PC-9 (cell line): ENCODE measurements around the gene RNF168. TPM values are rescaled to one million over a fixed set of nuclear protein-coding genes. Genes with fewer than 3 reads are reported as not detected.
"Not testable (repeated sequence)": the region's sequence is repeated elsewhere in the genome, so short reads cannot be mapped to it uniquely, and the experiment has no call there.

Experiments
- BruUV-seq: library from RNA; stranded (reverse); fragments of 400-500 nt; replicated peaks from 2 replicates; lab custom pipeline; 2021; lab: Mats Ljungman, UMichigan
- CTCF ChIA-PET: fragments of 300-600 bp; sonication (Branson Sonifier 250); formaldehyde crosslinking; loops from one replicate; lab custom pipeline; 2022; ENCODE audit warnings: antibody characterized with exemption; lab: Charles Lee
- POLR2A ChIA-PET: fragments of 300-600 bp; sonication (Branson Sonifier 250); formaldehyde crosslinking; loops from one replicate; lab custom pipeline; 2022; ENCODE audit warnings: antibody characterized with exemption; ENCODE audit not compliant: unreplicated experiment; lab: Charles Lee
- DNase-seq, 2 experiments: peaks; one replicate each; pipeline versions ENCODE4 v3.0.0 to v3.0.0-alpha.2; 2015 to 2022; ENCODE audit warnings: mixed read lengths in 1 of 2
- H2AFZ ChIP-seq: fragments of 200-600 bp; sonication (generic); 2 replicates; pipeline ENCODE4 v1.8.1; 2017; ENCODE audit warnings: antibody characterized with exemption
- H3F3A ChIP-seq: fragments of 200-600 bp; sonication (generic); 2 replicates; pipeline ENCODE4 v1.8.1; 2017; ENCODE audit warnings: antibody characterized with exemption, mild to moderate bottlenecking, low read depth; ENCODE audit not compliant: insufficient read depth
- H3K27ac ChIP-seq: fragments of 200-600 bp; sonication (generic); 2 replicates; pipeline ENCODE4 v1.6.1; 2016; ENCODE audit warnings: mixed run types
- H3K27me3 ChIP-seq: fragments of 200-600 bp; sonication (generic); 2 replicates; pipeline ENCODE4 v1.6.1; 2016; ENCODE audit warnings: low read depth, mixed run types; ENCODE audit not compliant: insufficient read depth
- H3K36me3 ChIP-seq: fragments of 200-600 bp; sonication (generic); 2 replicates; pipeline ENCODE4 v1.6.1; 2016; ENCODE audit warnings: low read depth, mixed run types
- H3K4me1 ChIP-seq: fragments of 200-600 bp; sonication (generic); replicated peaks from 2 replicates; pipeline ENCODE4 v1.6.1; 2016; ENCODE audit warnings: mixed run types; ENCODE audit not compliant: insufficient read depth
- H3K4me2 ChIP-seq: fragments of 200-600 bp; sonication (generic); 2 replicates; pipeline ENCODE4 v1.6.1; 2017; ENCODE audit warnings: mixed run types
- H3K4me3 ChIP-seq: fragments of 200-600 bp; sonication (generic); 2 replicates; pipeline ENCODE4 v1.6.1; 2016; ENCODE audit warnings: mixed run types
- H3K79me2 ChIP-seq: fragments of 200-600 bp; sonication (generic); 2 replicates; pipeline ENCODE4 v1.6.1; 2017; ENCODE audit warnings: low read depth, mixed run types
- H3K9me2 ChIP-seq: fragments of 200-600 bp; sonication (generic); 2 replicates; pipeline ENCODE4 v1.8.1; 2017; ENCODE audit warnings: mild to moderate bottlenecking; ENCODE audit not compliant: insufficient read depth
- H3K9me3 ChIP-seq: fragments of 200-600 bp; sonication (generic); 2 replicates; pipeline ENCODE4 v1.8.1; 2016; ENCODE audit warnings: low read depth; ENCODE audit not compliant: insufficient read depth
- H4K20me1 ChIP-seq: fragments of 200-600 bp; sonication (generic); 2 replicates; pipeline ENCODE4 v1.8.1; 2017; ENCODE audit not compliant: insufficient read depth
- CTCF ChIP-seq: fragments of 200-600 bp; sonication (generic); conservative IDR thresholded peaks from 2 replicates; pipeline ENCODE4 v1.6.1; 2017; ENCODE audit warnings: mixed run types, antibody characterized with exemption, mild to moderate bottlenecking, moderate library complexity
- EZH2 ChIP-seq: fragments of 200-600 bp; sonication (generic); IDR thresholded peaks from 2 replicates; pipeline ENCODE4 v1.8.0; 2017; ENCODE audit warnings: antibody characterized with exemption, low read depth
- intact Hi-C: fragments of 100-400 bp; cut with micrococcal nuclease; formaldehyde crosslinking; loops from one replicate; pipeline ENCODE4 v1.10.0; 2022; ENCODE audit not compliant: unreplicated experiment
- total RNA-seq: library from RNA; stranded (reverse); gene quantifications from 2 replicates; pipeline ENCODE4 v1.2.3, GENCODE V29; 2021

Gene RNF168
- total RNA-seq, 1 experiment from 2014 or later, result 60.6 TPM

GRCh38 chr3:196513697-196514349 lies 10.3 kb upstream of the RNF168 start:
- Histone ChIP-seq H4K20me1 (no peaks in the 10 kb centered on the region), H3K27ac (no peak overlapping the region), H3K9me2 (no peaks in the 10 kb centered on the region), H3F3A (0 out of 2 replicates have a peak, but pooled peaks cover 4% of the 10 kb centered on the region), H3K79me2 (no peaks in the 10 kb centered on the region), H3K36me3 (no peaks in the 10 kb centered on the region), H3K9me3 (no peaks in the 10 kb centered on the region; the same call in 1 of the 2 replicates), H2AFZ (no peak overlapping the region), H3K4me3 (no peak overlapping the region), H3K27me3 (no peaks in the 10 kb centered on the region), H3K4me1 (peaks cover 8% of the 10 kb centered on the region), H3K4me2 (no peak overlapping the region)
- ChIA-PET POLR2A (no interaction called here), CTCF (interaction anchor here (0.6 to 0.7 kb wide), 2 partner anchors 96 to 280 kb away, joined by 3 to 10 read pairs; no protein-coding TSS in a partner anchor)
- BruUV-seq, result no TSS peak
- TF ChIP-seq CTCF, result no peak
- TF ChIP-seq EZH2, result no peak
- no peak for DNase-seq
- intact Hi-C loops, result no loop called here

DNA sequence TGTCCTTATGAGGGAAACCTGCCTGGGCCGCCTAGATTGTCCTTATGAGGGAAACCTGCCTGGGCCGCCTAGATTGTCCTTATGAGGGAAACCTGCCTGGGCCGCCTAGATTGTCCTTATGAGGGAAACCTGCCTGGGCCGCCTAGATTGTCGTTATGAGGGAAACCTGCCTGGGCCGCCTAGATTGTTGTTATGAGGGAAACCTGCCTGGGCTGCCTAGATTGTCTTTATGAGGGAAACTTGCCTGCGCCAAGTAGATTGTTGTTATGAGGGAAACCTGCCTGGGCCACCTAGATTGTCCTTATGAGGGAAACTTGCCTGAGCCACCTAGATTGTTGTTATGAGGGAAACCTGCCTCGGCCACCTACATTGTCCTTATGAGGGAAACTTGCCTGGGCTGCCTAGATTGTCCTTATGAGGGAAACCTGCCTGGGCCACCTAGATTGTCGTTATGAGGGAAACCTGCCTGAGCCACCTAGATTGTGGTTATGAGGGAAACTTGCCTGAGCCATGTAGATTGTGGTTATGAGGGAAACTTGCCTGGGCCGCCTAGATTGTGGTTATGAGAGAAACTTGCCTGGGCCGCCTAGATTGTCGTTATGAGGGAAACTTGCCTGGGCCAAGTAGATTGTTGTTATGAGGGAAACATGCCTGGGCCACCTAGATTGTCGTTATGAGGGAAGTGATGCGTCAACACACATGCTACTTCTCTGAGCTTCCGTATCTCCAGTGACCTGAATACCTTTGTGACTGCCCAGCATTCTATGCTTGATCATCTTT lies 8.3 kb upstream of the RNF168 start:
- H3K27me3 ChIP-seq, H3K4me1 ChIP-seq, H3K36me3 ChIP-seq, H3K27ac ChIP-seq, BruUV-seq, H3K4me3 ChIP-seq, H2AFZ ChIP-seq, DNase-seq, POLR2A ChIA-PET, H4K20me1 ChIP-seq, H3K79me2 ChIP-seq, intact Hi-C loops, H3F3A ChIP-seq, H3K9me3 ChIP-seq, H3K9me2 ChIP-seq, H3K4me2 ChIP-seq: not testable (repeated sequence)
- CTCF ChIA-PET, result interaction anchor here (0.6 to 1.1 kb wide), 2 partner anchors 72 to 274 kb away, joined by 4 read pairs; no protein-coding TSS in a partner anchor

DNA sequence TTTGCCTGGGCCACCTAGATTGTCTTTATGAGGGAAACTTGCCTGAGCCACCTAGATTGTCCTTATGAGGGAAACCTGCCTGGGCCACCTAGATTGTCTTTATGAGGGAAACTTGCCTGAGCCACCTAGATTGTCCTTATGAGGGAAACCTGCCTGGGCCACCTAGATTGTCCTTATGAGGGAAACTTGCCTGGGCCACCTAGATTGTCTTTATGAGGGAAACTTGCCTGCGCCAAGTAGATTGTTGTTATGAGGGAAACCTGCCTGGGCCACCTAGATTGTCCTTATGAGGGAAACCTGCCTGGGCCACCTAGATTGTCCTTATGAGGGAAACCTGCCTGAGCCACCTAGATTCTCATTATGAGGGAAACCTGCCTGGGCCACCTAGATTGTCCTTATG lies 7.5 kb upstream of the RNF168 start:
- H3K4me1 ChIP-seq, H3K27me3 ChIP-seq, H2AFZ ChIP-seq, H3K4me3 ChIP-seq, H3K79me2 ChIP-seq, CTCF ChIA-PET, BruUV-seq, H3K4me2 ChIP-seq, H3F3A ChIP-seq, H3K27ac ChIP-seq, POLR2A ChIA-PET, H3K9me3 ChIP-seq, H3K9me2 ChIP-seq, intact Hi-C loops, H4K20me1 ChIP-seq, DNase-seq, H3K36me3 ChIP-seq: not testable (repeated sequence)

DNA sequence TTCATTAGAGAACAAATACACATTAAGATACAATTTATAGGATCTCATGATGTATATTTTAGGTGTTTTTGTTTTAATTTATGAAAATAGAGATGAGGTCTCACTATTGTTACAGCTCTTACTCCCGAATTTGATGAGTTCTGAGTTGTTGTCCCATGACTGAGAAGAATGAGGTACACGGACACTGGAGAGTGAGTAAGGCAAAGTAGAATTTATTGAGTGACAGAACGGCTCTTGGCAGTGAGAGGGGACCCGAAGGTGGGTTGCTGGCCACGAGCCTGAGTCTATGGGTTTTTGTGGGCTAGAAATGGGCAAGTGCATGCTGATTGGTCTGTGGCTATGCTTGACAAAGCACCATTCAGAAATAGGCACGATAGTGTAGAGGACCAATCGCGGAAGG lies 3.1 kb upstream of the RNF168 start:
- H3K4me3 ChIP-seq, result no peak overlapping the region
- H3K4me2 ChIP-seq, result no peak overlapping the region
- peaks cover 8% of the 10 kb centered on the region for H3K4me1 ChIP-seq
- H3K9me2 ChIP-seq, result no peaks in the 10 kb centered on the region
- H3K9me3 ChIP-seq, result no peaks in the 10 kb centered on the region
- H3F3A ChIP-seq, result peaks cover 20% of the 10 kb centered on the region
- POLR2A ChIA-PET, result no interaction called here
- TF ChIP-seq EZH2, result no peak
- no peak for TF ChIP-seq CTCF
- peaks cover 17% of the 10 kb centered on the region for H3K79me2 ChIP-seq
- H3K27ac ChIP-seq, result no peak overlapping the region
- no peak for DNase-seq
- H4K20me1 ChIP-seq, result no peaks in the 10 kb centered on the region; the same call in 1 of the 2 replicates
- H2AFZ ChIP-seq, result no peak overlapping the region
- CTCF ChIA-PET, result interaction anchor here (0.5 kb wide), 1 partner anchor 74 kb away, joined by 9 read pairs; no protein-coding TSS in a partner anchor
- intact Hi-C loops, result no loop called here
- H3K27me3 ChIP-seq, result no peaks in the 10 kb centered on the region
- no peaks in the 10 kb centered on the region for H3K36me3 ChIP-seq
- no TSS peak for BruUV-seq
